ENCODE results near the gene IFIT1B.
"Not testable (repeated sequence)": the region's sequence is repeated elsewhere in the genome, so short reads cannot be mapped to it uniquely, and the experiment has no call there.

IFIT1B gene

GRCh38 chr10:89347701-89348457, 30.0 kb upstream of the IFIT1B start:
- FAIRE-seq: peak; percentile 75
- DNase-seq (ENCODE audit: insufficient read length, low spot score): no peak
- TF ChIP-seq SPI1 (IDR thresholded peaks at IDR 0.05; ENCODE audit: low read depth, low read length) (0 out of 2 replicates have a peak, but pooled peaks have one; percentile 16), POLR2A (IDR thresholded peaks at IDR 0.05; ENCODE audit: low read depth, low read length) (no peak)

GRCh38 chr10:89348481-89348880, 29.4 kb upstream of the IFIT1B start:
- DNase-seq (ENCODE audit: insufficient read length, low spot score) (no peak), FAIRE-seq (no peak)
- TF ChIP-seq SPI1 (IDR thresholded peaks at IDR 0.05; ENCODE audit: low read depth, low read length) (no peak), POLR2A (IDR thresholded peaks at IDR 0.05; ENCODE audit: low read depth, low read length) (no peak), POU2F2 (IDR thresholded peaks at IDR 0.05; ENCODE audit: low read depth, low read length) (no peak), PAX5 (IDR thresholded peaks at IDR 0.05; ENCODE audit: insufficient read depth, low read length, severe bottlenecking) (no peak), TAF1 (IDR thresholded peaks at IDR 0.05; ENCODE audit: low read depth, low read length) (no peak), POLR2AphosphoS5 (IDR thresholded peaks at IDR 0.05; ENCODE audit: low read depth, low read length) (no peak)

DNA sequence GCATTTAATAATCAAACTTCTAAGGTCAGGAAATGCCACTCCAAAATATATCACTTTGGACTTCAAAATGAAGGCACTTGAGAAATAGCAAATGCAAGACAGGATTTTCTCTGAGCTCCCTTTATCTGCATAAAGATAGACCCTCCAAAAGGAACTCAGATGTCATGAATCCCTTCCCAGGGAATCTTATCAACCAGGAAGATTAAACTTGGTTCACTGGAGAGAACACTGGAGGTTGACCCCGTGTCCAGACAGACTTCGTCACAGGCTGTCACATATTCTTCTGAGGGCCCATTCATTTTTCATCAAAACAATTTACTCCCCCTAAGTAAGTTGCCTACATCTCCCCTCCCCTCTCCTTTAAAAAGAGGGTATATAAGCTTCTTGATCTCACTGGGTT, 28.9 kb upstream of the IFIT1B start:
- DNase-seq (ENCODE audit: insufficient read length, low spot score) (no peak), FAIRE-seq (no peak)
- TF ChIP-seq TAF1 (IDR thresholded peaks at IDR 0.05; ENCODE audit: low read depth, low read length) (no peak), POLR2AphosphoS5 (IDR thresholded peaks at IDR 0.05; ENCODE audit: low read depth, low read length) (no peak), PAX5 (IDR thresholded peaks at IDR 0.05; ENCODE audit: insufficient read depth, low read length, severe bottlenecking) (no peak), SPI1 (IDR thresholded peaks at IDR 0.05; ENCODE audit: low read depth, low read length) (no peak), POU2F2 (IDR thresholded peaks at IDR 0.05; ENCODE audit: low read depth, low read length) (no peak), POLR2A (IDR thresholded peaks at IDR 0.05; ENCODE audit: low read depth, low read length) (no peak)

DNA sequence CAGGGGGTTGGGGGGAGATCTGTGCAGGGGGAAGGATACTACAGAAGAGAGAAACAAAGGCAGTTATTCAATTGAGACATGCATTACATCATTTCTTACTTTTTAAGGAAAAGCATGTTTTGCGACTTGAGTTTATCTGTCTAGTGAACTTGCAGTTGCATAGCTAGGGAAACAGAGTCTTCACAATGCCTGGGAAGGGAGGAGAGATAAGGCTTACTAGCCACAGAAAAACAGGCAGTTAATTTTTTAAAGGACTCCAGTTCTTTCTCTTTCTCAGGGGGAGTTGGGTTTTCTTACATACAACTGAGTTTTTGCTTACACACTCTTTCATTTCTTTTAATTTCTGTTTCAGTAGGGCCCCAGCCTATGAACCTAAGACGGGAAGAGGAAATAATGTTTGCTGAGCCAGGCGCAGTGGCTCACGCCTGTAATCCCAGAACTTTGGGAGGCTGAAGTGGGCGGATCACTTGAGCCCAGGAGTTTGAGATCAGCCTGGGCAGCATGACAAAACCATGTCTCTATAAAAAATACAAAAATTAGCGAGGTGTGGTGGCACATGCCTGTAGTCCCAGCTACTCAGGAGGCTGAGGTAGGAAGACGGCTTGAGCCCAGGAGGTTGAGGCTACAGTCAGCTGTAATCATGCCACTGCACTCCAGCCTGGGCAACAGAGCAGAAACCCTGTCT, 27.1 kb upstream of the IFIT1B start:
- FAIRE-seq: peak; percentile 45
- DNase-seq (ENCODE audit: insufficient read length, low spot score): not testable (repeated sequence)

DNA sequence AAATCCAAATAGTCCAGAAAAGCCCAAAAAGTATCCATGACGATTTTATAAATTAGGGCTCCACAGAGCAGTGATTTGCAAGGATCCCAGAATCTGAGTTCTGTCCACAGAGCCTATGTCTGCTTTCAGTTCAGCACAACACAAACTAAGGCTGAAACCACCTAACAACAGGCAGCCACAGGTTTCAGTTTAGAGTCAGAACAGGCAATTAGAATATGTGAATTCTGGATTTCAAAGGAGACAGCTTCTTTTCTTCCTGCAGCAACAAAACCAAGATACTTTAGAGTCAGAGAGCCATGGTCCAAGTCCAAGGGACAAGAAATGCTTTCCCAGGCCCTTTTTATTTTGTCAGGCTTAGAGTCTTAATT, 26.5 kb upstream of the IFIT1B start:
- DNase-seq (ENCODE audit: insufficient read length, low spot score) (no peak), FAIRE-seq (peak; percentile 90)
- no peak for TF ChIP-seq TAF1 (IDR thresholded peaks at IDR 0.05; ENCODE audit: low read depth, low read length)
- TF ChIP-seq POU2F2 (IDR thresholded peaks at IDR 0.05; ENCODE audit: low read depth, low read length): peak; percentile 60; the same call in 1 of the 2 replicates
- TF ChIP-seq PAX5 (IDR thresholded peaks at IDR 0.05; ENCODE audit: insufficient read depth, low read length, severe bottlenecking): no peak
- TF ChIP-seq POLR2A (IDR thresholded peaks at IDR 0.05; ENCODE audit: low read depth, low read length): no peak
- TF ChIP-seq POLR2AphosphoS5 (IDR thresholded peaks at IDR 0.05; ENCODE audit: low read depth, low read length): no peak
- TF ChIP-seq SPI1 (IDR thresholded peaks at IDR 0.05; ENCODE audit: low read depth, low read length): 0 out of 2 replicates have a peak, but pooled peaks have one; percentile 5

DNA sequence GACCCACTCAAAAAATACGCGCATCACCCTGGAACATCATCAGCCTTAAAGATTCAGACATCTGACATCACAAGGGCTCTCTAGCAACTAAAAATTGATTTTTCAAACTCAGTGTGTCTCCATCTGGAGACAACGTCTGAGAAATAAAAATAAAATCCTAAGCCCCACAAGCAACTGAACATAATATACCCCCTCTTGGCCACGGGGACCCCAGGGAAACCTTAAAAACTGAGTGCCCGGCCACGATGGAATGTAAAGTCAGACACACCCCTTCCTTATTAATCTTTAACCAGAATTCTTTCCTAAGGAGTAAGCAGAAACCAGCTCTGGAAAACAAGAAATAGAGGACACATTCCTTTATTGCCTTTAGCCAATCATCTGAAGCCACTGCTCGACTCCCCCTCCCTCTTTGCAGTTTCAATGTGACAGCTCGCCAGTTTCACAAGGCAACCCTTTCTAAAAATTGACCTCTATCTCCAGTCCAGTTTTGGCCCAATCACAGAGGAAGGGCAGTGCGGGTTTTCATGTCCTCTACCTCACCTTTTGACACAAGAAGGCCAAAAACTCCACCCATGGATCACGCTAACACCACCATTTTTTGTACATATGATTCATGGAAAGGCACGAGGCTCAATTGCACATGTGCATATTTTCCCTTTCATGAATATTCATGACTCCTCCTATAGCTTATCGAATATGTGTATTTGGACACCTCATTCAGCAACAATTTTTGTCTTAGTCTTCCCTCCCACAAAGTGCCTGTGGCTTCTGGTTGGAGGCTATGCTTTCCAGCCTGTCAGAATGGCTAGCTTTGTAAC, 25.9 kb upstream of the IFIT1B start:
- DNase-seq (ENCODE audit: insufficient read length, low spot score) (no peak), FAIRE-seq (peak; percentile 60)
- TF ChIP-seq POLR2A (IDR thresholded peaks at IDR 0.05; ENCODE audit: low read depth, low read length): no peak
- TF ChIP-seq POU2F2 (IDR thresholded peaks at IDR 0.05; ENCODE audit: low read depth, low read length): peak; percentile 82; the same call in 1 of the 2 replicates

DNA sequence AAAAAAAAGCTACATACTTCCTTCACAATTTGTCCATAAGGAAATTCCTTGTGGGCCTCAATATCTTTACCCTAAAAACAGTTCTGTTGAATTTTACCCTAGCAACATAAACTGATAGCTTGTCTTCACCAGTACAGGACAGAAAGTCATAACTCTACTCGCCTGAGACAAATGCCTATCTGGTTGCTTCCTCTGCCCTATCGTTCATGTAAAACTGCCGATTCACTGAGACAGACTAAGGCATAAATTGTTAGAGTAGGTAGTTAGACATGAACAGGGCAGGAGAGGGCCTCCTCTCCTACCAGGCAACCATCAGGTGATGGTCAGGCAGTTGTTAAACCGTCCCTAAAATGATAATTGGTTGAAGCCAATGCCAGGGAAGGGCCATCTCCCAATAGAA, 25.1 kb upstream of the IFIT1B start:
- FAIRE-seq (no peak), DNase-seq (ENCODE audit: insufficient read length, low spot score) (no peak)

DNA sequence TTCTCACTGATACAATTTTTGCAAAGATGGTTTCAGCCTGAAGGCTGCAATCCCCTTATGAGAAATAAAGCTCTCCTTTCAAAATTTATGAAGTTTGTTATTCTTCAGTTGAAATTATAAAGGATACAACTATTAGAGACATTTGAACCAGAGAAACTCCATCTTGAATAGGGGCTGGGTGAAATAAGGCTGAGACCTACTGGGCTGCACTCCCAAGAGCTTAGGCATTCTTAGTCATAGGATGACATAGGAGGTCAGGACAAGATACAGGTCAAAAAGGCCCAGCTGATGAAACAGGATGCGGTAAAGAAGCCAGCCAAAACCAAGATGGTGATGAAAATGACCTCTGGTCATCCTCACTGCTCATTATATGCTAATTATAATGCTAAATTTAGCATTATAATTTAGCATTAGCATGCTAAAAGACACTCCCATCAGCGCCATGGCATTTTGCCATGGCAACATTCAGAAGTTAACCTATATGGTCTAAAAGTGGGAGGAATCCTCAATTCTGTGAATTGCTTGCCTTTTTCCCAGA, 22.4 kb upstream of the IFIT1B start:
- TF ChIP-seq SPI1 (IDR thresholded peaks at IDR 0.05; ENCODE audit: low read depth, low read length) (no peak), PAX5 (IDR thresholded peaks at IDR 0.05; ENCODE audit: insufficient read depth, low read length, severe bottlenecking) (no peak), POLR2A (IDR thresholded peaks at IDR 0.05; ENCODE audit: low read depth, low read length) (no peak), TAF1 (IDR thresholded peaks at IDR 0.05; ENCODE audit: low read depth, low read length) (no peak), POLR2AphosphoS5 (IDR thresholded peaks at IDR 0.05; ENCODE audit: low read depth, low read length) (no peak), POU2F2 (IDR thresholded peaks at IDR 0.05; ENCODE audit: low read depth, low read length) (no peak)

More for the DNA sequence above, 25.1 kb upstream of the IFIT1B start:
- no peak for TF ChIP-seq POLR2A (IDR thresholded peaks at IDR 0.05; ENCODE audit: low read depth, low read length)
- no peak for TF ChIP-seq POU2F2 (IDR thresholded peaks at IDR 0.05; ENCODE audit: low read depth, low read length)
- TF ChIP-seq POLR2AphosphoS5 (IDR thresholded peaks at IDR 0.05; ENCODE audit: low read depth, low read length): no peak
- TF ChIP-seq TAF1 (IDR thresholded peaks at IDR 0.05; ENCODE audit: low read depth, low read length): no peak
- TF ChIP-seq SPI1 (IDR thresholded peaks at IDR 0.05; ENCODE audit: low read depth, low read length): no peak
- TF ChIP-seq PAX5 (IDR thresholded peaks at IDR 0.05; ENCODE audit: insufficient read depth, low read length, severe bottlenecking): no peak

GRCh38 chr10:89357096-89357495, 20.8 kb upstream of the IFIT1B start:
- no peak for TF ChIP-seq TAF1 (IDR thresholded peaks at IDR 0.05; ENCODE audit: low read depth, low read length)
- TF ChIP-seq POLR2A (IDR thresholded peaks at IDR 0.05; ENCODE audit: low read depth, low read length): no peak
- TF ChIP-seq POU2F2 (IDR thresholded peaks at IDR 0.05; ENCODE audit: low read depth, low read length): no peak
- no peak for TF ChIP-seq POLR2AphosphoS5 (IDR thresholded peaks at IDR 0.05; ENCODE audit: low read depth, low read length)
- no peak for TF ChIP-seq SPI1 (IDR thresholded peaks at IDR 0.05; ENCODE audit: low read depth, low read length)
- no peak for TF ChIP-seq PAX5 (IDR thresholded peaks at IDR 0.05; ENCODE audit: insufficient read depth, low read length, severe bottlenecking)
- DNase-seq (ENCODE audit: insufficient read length, low spot score) (no peak), FAIRE-seq (no peak)

More for the DNA sequence above, 22.4 kb upstream of the IFIT1B start:
- DNase-seq (ENCODE audit: insufficient read length, low spot score) (no peak), FAIRE-seq (no peak)
